ENCODE data around the gene PACS2. TPM values are rescaled to one million over a fixed set of nuclear protein-coding genes. Genes with fewer than 3 reads are reported as not detected.
A peak's percentile ranks its signal among the peaks of the same experiment; 100 is the strongest.

PACS2 gene
- total and polyA plus RNA-seq, 4 experiments from 2014 or later: 1.9 to 76.6 (median 39.3) TPM

GRCh38 chr14:105442125-105442524 is 127.6 kb downstream of the PACS2 start:
- intact Hi-C loops (cut with micrococcal nuclease): loop anchor here (10.0 kb wide), 1 partner anchor 67 kb away; no protein-coding TSS in a partner anchor
- no peak for DNase-seq
- H3K9me3 Mint-ChIP-seq: peaks cover 0 to 2% (median 0%) of the 10 kb centered on the region in 8 donors
- H3K4me3 Mint-ChIP-seq: no peak overlapping the region
- no peak overlapping the region for H3K27ac ChIP-seq (ENCODE audit: low read depth, low read length)
- peaks cover 7 to 8% of the 10 kb centered on the region in 2 donors for H3K36me3 Mint-ChIP-seq
- ChIA-PET POLR2A (ENCODE audit: partially characterized antibody) (interaction anchor here (1.0 kb wide), 1 partner anchor 44 kb away, joined by 3 read pairs; the partner anchor contains the start of gene CRIP1), CTCF (ENCODE audit: partially characterized antibody) (no interaction called here)
- H3K27me3 ChIP-seq (ENCODE audit: insufficient read depth, low read length): no peaks in the 10 kb centered on the region
- no peak overlapping the region for H3K4me3 ChIP-seq (ENCODE audit: low read length in 2 of 2)
- peaks cover 5% of the 10 kb centered on the region for H3K36me3 ChIP-seq (ENCODE audit: insufficient read depth, low read length)
- H3K9me3 ChIP-seq (ENCODE audit: control insufficient read depth in 1 of 2, low read length in 2 of 2): no peaks in the 10 kb centered on the region
- H3K27ac Mint-ChIP-seq: peak overlapping the region in 2 of 7 donors; percentile 37 to 70
- H3K4me1 Mint-ChIP-seq: peaks cover 2 to 4% (median 3%) of the 10 kb centered on the region in 4 donors
- no peaks in the 10 kb centered on the region for H3K27me3 Mint-ChIP-seq
- no peaks in the 10 kb centered on the region for H3K4me1 ChIP-seq (ENCODE audit: insufficient read depth, low read length)

GRCh38 chr14:105442834-105443233 is 128.3 kb downstream of the PACS2 start:
- H3K4me1 Mint-ChIP-seq: peaks cover 2 to 4% (median 3%) of the 10 kb centered on the region in 4 donors
- H3K9me3 ChIP-seq (ENCODE audit: control insufficient read depth in 1 of 2, low read length in 2 of 2): no peaks in the 10 kb centered on the region
- no peaks in the 10 kb centered on the region for H3K27me3 ChIP-seq (ENCODE audit: insufficient read depth, low read length)
- POLR2A ChIA-PET (ENCODE audit: partially characterized antibody): no interaction called here
- H3K9me3 Mint-ChIP-seq: peaks cover 0 to 2% (median 0%) of the 10 kb centered on the region in 8 donors
- peak overlapping the region in 1 of 8 donors; percentile 26 for H3K4me3 Mint-ChIP-seq
- H3K4me3 ChIP-seq (ENCODE audit: low read length in 2 of 2): no peak overlapping the region
- CTCF ChIA-PET (ENCODE audit: partially characterized antibody): no interaction called here
- H3K36me3 ChIP-seq (ENCODE audit: insufficient read depth, low read length): peaks cover 5% of the 10 kb centered on the region
- no peak overlapping the region for H3K27ac Mint-ChIP-seq
- no peaks in the 10 kb centered on the region for H3K4me1 ChIP-seq (ENCODE audit: insufficient read depth, low read length)
- no peak overlapping the region for H3K27ac ChIP-seq (ENCODE audit: low read depth, low read length)
- intact Hi-C loops (cut with micrococcal nuclease): loop anchor here (10.0 kb wide), 1 partner anchor 68 kb away; no protein-coding TSS in a partner anchor
- H3K27me3 Mint-ChIP-seq: no peaks in the 10 kb centered on the region
- H3K36me3 Mint-ChIP-seq: peaks cover 7 to 8% of the 10 kb centered on the region in 2 donors
- no peak for DNase-seq

- Mint-ChIP-seq H3K36me3 (peaks cover 7 to 8% of the 10 kb centered on the region in 2 donors), H3K4me3 (no peak overlapping the region), H3K4me1 (peaks cover 2 to 4% (median 3%) of the 10 kb centered on the region in 4 donors), H3K27ac (no peak overlapping the region), H3K27me3 (no peaks in the 10 kb centered on the region), H3K9me3 (peaks cover 0 to 2% (median 0%) of the 10 kb centered on the region in 8 donors)
- no peaks in the 10 kb centered on the region for H3K9me3 ChIP-seq (ENCODE audit: control insufficient read depth in 1 of 2, low read length in 2 of 2)
- ChIA-PET POLR2A (ENCODE audit: partially characterized antibody) (no interaction called here), CTCF (ENCODE audit: partially characterized antibody) (no interaction called here)
- no peak overlapping the region for H3K4me3 ChIP-seq (ENCODE audit: low read length in 2 of 2)
- no peak overlapping the region for H3K27ac ChIP-seq (ENCODE audit: low read depth, low read length)
- intact Hi-C loops (cut with micrococcal nuclease): loop anchor here (10.0 kb wide), 1 partner anchor 70 kb away; no protein-coding TSS in a partner anchor
- H3K27me3 ChIP-seq (ENCODE audit: insufficient read depth, low read length): no peaks in the 10 kb centered on the region
- peaks cover 5% of the 10 kb centered on the region for H3K36me3 ChIP-seq (ENCODE audit: insufficient read depth, low read length)
- DNase-seq: no peak
- H3K4me1 ChIP-seq (ENCODE audit: insufficient read depth, low read length): no peaks in the 10 kb centered on the region
Observed at GRCh38 chr14:105444859-105445258, 130.3 kb downstream of the PACS2 start.

- Histone ChIP-seq H3K36me3 (ENCODE audit: insufficient read depth, low read length) (peaks cover 5% of the 10 kb centered on the region), H3K27ac (ENCODE audit: low read depth, low read length) (no peak overlapping the region), H3K27me3 (ENCODE audit: insufficient read depth, low read length) (no peaks in the 10 kb centered on the region), H3K4me1 (ENCODE audit: insufficient read depth, low read length) (no peaks in the 10 kb centered on the region), H3K4me3 (ENCODE audit: low read length in 2 of 2) (no peak overlapping the region), H3K9me3 (ENCODE audit: control insufficient read depth in 1 of 2, low read length in 2 of 2) (no peaks in the 10 kb centered on the region)
- ChIA-PET POLR2A (ENCODE audit: partially characterized antibody) (no interaction called here), CTCF (ENCODE audit: partially characterized antibody) (no interaction called here)
- Mint-ChIP-seq H3K27ac (no peak overlapping the region), H3K9me3 (peaks cover 0 to 2% (median 0%) of the 10 kb centered on the region in 8 donors), H3K36me3 (peaks cover 7 to 8% of the 10 kb centered on the region in 2 donors), H3K27me3 (no peaks in the 10 kb centered on the region), H3K4me3 (no peak overlapping the region), H3K4me1 (peaks cover 2 to 4% (median 3%) of the 10 kb centered on the region in 4 donors)
- intact Hi-C loops (cut with micrococcal nuclease): loop anchor here (10.0 kb wide), 1 partner anchor 70 kb away; no protein-coding TSS in a partner anchor
- no peak for DNase-seq
Observed at GRCh38 chr14:105445290-105445689, 130.7 kb downstream of the PACS2 start.

GRCh38 chr14:105445901-105446845 is 131.6 kb downstream of the PACS2 start:
- ChIA-PET CTCF (ENCODE audit: partially characterized antibody) (interaction anchor here (2.4 to 3.1 kb wide), 3 partner anchors 35 to 75 kb away, joined by 9 to 20 read pairs (median 15); no protein-coding TSS in a partner anchor), POLR2A (ENCODE audit: partially characterized antibody) (interaction anchor here (3.2 kb wide), 1 partner anchor 43 kb away, joined by 29 read pairs; no protein-coding TSS in a partner anchor)
- Mint-ChIP-seq H3K36me3 (peaks cover 7 to 8% of the 10 kb centered on the region in 2 donors), H3K27me3 (no peaks in the 10 kb centered on the region), H3K4me3 (no peak overlapping the region), H3K9me3 (peaks cover 0 to 2% (median 0%) of the 10 kb centered on the region in 8 donors), H3K4me1 (peaks cover 2 to 4% (median 3%) of the 10 kb centered on the region in 4 donors), H3K27ac (peak overlapping the region in 1 of 7 donors; percentile 65)
- Histone ChIP-seq H3K27ac (ENCODE audit: low read depth, low read length) (no peak overlapping the region), H3K27me3 (ENCODE audit: insufficient read depth, low read length) (no peaks in the 10 kb centered on the region), H3K9me3 (ENCODE audit: control insufficient read depth in 1 of 2, low read length in 2 of 2) (no peaks in the 10 kb centered on the region), H3K36me3 (ENCODE audit: insufficient read depth, low read length) (peaks cover 11% of the 10 kb centered on the region), H3K4me3 (ENCODE audit: low read length in 2 of 2) (no peak overlapping the region), H3K4me1 (ENCODE audit: insufficient read depth, low read length) (no peaks in the 10 kb centered on the region)
- DNase-seq: no peak
- intact Hi-C loops (cut with micrococcal nuclease): loop anchor here (10.0 kb wide), 1 partner anchor 71 kb away; no protein-coding TSS in a partner anchor

- H3K36me3 Mint-ChIP-seq: peaks cover 5 to 6% of the 10 kb centered on the region in 2 donors
- H3K36me3 ChIP-seq (ENCODE audit: insufficient read depth, low read length): peaks cover 13% of the 10 kb centered on the region
- no peak for DNase-seq
- POLR2A ChIA-PET (ENCODE audit: partially characterized antibody): interaction anchor here (3.2 kb wide), 1 partner anchor 42 kb away, joined by 29 read pairs; no protein-coding TSS in a partner anchor
- no peak overlapping the region for H3K4me3 ChIP-seq (ENCODE audit: low read length in 2 of 2)
- intact Hi-C loops (cut with micrococcal nuclease): loop anchor here (10.0 kb wide), 1 partner anchor 72 kb away; no protein-coding TSS in a partner anchor
- peaks cover 0 to 2% (median 0%) of the 10 kb centered on the region in 8 donors for H3K9me3 Mint-ChIP-seq
- no peaks in the 10 kb centered on the region for H3K27me3 ChIP-seq (ENCODE audit: insufficient read depth, low read length)
- no peak overlapping the region for H3K27ac ChIP-seq (ENCODE audit: low read depth, low read length)
- CTCF ChIA-PET (ENCODE audit: partially characterized antibody): interaction anchor here (1.5 to 3.1 kb wide), 4 partner anchors 9 to 76 kb away, joined by 3 to 20 read pairs (median 12); no protein-coding TSS in a partner anchor
- peaks cover 0 to under 1% (median under 1%) of the 10 kb centered on the region in 4 donors for H3K4me1 Mint-ChIP-seq
- no peaks in the 10 kb centered on the region for H3K27me3 Mint-ChIP-seq
- H3K27ac Mint-ChIP-seq: no peak overlapping the region
- H3K4me3 Mint-ChIP-seq: no peak overlapping the region
- no peaks in the 10 kb centered on the region for H3K9me3 ChIP-seq (ENCODE audit: control insufficient read depth in 1 of 2, low read length in 2 of 2)
- no peaks in the 10 kb centered on the region for H3K4me1 ChIP-seq (ENCODE audit: insufficient read depth, low read length)
Observed at GRCh38 chr14:105446971-105447370, 132.4 kb downstream of the PACS2 start.

Measured in CD4-positive, alpha-beta memory T cell (primary cell).